ENCODE measurements around the gene MARCHF5.
"Not testable (repeated sequence)": the region's sequence is repeated elsewhere in the genome, so short reads cannot be mapped to it uniquely, and the experiment has no call there.

MARCHF5 gene

DNA sequence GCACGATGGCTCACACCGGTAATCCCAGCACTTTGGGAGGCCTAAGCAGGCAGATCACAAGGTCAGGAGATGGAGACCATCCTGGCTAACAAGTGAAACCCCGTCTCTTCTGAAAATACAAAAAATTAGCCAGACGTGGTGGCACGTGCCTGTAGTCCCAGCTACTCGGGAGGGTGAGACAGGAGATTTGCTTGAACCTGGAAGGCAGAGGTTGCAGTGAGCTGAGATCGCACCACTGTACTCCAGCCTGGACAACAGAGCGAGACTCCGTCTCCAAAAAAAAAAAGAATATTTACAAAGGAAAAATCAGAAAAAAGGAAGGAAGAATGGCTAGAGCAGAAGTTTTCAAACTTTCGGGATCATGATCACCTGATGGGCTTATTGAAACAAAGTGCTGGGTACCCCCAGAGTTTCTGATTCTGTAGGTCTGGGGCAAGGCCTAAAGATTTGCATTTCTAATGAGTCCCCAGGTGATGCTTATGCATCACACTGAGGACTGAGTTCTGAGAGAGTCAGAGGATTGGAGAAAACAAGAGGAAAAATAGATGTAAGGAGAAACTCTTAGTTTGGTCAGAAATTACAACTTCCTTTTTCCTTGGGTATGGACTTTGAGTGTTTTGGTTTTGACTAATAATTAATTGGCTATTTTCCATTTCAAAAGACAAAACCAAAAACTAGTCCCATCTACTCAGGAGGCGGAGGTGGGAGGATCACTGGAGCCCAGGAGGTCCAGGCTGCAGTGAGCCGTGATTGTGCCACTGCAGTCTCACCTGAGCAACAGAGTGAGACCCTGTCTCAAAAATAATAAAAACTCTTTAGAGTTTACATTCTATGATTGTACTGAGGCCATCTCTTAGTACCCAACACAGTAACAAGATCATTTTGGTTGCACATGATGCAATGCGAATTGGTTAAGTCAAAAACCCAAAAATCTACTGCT lies 14.4 kb downstream of the MARCHF5 start:
- DNase-seq: no peak

DNA sequence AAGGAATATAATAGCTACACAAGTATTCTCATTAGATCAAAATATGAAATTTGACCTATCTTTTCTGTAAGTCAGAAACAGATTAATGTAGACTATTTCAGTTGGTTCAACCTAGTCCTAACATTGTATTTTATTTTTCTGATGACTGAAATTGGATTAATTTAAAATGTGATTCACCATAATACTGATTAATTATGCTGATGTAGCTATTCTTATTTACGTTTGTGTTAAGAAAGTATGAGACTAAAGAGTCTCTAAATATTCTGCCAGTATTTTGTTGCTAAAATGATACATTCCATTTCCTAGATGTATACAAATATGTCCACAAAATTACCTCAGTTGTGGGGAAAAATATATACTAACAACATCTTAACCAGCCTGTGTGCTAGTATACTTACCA lies 18.3 kb downstream of the MARCHF5 start:
- DNase-seq: no peak

DNA sequence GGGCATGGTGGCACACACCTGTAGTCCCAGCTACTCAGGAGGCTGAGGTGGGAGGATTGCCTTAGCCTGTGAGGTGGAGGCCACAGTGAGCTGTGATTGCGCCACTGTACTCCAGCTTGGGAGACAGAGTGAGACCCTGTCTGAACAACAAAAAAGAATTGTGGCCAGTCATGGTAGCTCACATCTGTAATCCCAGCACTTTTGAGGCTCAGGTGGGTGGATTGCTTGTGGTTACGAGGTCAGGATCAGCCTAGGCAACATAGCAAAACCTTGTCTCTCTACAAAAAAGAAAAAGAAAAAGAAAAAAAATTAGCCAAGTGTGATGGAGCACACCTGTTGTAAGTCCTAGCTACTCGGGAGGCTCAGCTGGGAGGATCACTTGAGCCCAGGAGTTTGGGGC lies 22.8 kb downstream of the MARCHF5 start:
- no peak for DNase-seq

DNA sequence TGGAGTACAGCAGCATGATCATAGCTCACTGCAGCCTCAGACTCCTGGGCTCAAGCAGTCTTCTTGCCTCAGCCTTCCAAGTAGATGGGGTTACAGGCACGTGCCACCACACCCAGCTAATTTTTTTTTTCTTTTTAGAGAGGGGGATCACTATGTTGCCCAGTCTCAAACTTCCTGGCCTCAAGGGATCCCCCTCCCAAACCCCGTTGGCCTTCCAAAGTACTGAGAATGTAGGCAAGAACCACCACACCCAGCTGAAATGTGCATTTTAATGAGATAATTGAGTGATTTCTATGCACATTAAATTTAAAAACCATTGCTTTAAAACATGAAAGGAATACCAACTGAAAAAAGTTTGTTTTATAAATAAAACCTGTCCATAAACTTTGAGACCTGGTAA lies 25.6 kb downstream of the MARCHF5 start:
- no peak for DNase-seq

DNA sequence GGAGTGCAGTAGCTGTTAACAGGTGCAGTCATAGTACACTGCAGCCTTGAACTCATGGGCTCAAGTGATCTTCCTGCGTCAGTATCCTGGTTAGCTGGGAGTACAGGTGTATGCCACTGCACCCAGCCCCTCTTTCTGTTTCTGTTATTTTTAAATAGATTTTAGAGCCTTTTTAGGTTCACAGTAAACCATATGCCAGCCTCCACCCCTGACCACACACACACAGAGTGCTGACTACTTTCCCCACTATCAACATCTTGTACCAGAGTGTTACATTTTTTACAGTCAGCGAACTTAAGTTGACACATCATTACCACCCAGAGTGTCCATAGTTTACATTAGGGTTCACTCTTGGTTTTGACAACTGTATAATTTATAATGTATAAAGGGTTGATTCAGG lies 32.1 kb downstream of the MARCHF5 start:
- no peak for DNase-seq

DNA sequence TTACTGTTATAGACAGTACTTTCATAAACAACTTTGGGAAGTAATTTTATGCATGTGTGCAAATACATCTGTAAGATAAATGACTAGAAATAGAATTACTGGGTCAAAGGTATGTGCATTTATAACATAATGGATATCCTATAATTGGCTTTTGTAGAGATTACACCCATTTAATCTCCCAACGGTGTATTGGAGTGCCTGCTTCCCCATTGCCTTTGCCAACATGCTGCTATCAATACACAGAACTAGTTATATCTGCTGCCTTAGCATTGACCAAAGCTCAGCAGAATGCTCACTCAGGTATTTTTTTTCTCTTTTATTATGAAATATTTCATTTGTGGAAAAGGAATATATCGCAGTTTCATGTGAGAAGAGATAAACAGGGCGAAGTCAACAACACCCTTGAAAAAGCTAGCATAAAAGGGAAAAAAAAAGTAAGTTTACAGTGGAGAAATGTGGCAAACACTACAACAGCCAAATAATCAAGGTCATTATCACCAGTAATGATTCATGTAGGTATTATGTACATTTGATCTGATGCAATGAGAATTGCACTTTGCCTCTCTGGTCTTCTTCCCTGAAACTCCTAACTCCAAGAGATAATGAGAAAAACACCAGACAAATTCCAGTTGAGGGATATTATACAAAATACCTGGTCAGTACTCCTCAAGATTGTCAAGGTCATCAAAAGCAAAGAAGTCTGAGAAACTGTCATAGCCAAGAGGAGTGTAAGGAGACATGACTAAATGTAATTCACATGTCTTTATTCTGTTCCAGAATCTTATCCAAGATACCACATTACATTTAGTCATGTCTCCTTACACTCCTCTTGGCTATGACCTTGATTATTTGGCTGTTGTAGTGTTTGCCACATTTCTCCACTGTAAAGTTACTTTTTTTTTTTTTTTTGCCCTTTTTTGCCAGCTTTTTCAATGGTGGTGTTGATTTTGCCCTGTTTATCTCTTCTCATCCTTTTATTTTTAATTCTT lies 36.8 kb downstream of the MARCHF5 start:
- DNase-seq: no peak

DNA sequence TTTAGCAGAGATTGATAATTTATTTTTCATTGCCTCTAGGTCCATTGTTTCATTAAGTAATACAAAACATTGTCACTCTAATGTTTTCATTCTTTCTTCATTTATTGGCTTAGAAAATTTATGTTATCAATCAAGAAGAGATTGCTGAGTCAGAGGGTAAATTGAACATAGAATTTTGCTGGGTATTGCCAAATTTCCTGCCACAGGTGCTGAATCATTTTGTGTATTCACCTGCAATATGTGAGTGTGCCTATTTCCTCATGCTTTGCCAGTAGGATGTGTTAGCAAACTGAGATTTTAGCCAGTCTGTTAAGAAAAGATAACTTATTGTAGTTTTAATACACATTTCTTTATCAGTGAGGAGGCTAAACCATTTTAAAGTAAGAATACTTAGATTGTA lies 38.0 kb downstream of the MARCHF5 start:
- no peak for DNase-seq

DNA sequence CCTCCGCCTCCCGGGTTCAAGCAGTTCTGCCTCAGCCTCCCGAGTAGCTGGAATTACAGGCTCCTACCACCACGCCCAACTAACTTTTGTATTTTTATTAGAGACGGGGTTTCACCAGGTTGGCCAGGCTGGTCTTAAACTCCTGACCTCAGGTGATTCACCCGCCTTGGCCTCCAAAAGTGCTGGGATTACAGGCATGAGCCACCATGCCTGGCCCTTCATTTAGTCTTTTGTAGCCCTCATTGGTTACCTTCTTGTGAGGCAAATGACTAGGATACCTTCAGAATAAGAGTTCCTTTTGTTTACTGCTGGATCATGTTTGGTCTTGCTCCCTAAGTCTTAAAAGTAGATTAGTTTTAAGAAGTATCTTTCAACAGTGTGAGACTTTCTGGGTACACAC lies 39.0 kb downstream of the MARCHF5 start:
- DNase-seq: not testable (repeated sequence)

DNA sequence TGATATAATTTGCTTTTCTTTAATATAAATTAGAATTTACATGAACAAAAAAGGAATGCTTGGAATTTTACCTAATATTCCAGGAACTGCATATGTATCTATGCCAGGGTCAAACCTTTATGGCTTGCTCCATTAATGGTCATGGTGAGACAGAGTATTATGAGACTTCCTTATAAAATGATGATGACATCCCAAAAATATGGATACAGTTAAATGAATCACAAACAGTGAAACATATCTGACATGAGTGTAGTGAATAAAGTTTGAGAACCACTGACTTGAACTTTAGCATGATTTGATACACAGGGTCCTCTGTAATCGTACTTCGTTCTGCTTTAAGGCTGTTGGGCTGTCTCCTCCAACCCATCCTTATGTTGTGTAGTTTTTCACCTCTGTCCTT lies 51.8 kb downstream of the MARCHF5 start:
- no peak for DNase-seq

DNA sequence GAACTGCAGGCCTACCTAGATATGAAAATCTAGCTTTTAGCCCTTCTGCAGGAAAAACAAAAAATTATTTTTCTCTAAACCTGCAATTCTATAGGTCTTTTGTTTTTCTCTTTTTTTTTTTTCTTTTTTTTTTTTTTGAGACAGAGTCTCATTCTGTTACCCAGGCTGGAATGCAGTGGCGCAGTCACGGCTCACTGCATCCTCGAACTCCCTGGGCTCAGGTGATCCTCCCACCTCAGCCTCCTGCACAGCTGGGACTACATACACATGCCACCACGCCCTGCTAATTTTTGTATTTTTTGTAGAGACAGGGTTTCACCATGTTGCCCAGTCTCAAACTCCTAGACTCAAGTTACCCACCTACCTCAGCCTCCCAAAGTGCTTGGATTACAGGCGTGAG lies 54.6 kb downstream of the MARCHF5 start:
- DNase-seq: not testable (repeated sequence)

DNA sequence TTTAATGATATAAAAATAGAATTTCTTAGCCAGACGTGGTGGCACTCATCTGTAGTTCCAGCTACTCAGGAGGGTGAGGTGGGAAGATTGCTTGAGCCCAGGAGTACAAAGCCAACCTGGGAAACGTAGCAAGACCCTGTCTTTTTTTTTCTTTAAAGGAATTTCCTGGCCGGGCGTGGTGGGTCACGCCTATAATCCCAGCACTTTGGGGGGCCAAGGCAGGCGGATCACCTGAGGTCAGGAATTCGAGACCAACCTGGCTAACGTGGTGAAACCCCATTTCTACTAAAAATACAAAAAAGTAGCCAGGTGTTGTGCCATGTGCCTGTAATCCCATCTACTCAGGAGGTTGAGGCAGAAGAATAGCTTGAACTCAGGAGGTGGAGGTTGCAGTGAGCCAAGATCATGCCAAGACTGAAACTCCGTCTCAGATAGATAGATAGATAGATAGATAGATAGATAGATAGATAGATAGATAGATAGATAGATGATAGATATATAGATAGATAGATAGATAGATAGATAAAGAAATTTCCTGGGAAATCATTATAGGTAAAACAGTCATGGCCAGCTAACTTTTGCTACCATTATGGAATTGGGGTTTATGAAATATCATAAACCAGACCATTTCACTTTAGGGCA lies 56.2 kb downstream of the MARCHF5 start:
- not testable (repeated sequence) for DNase-seq

DNA sequence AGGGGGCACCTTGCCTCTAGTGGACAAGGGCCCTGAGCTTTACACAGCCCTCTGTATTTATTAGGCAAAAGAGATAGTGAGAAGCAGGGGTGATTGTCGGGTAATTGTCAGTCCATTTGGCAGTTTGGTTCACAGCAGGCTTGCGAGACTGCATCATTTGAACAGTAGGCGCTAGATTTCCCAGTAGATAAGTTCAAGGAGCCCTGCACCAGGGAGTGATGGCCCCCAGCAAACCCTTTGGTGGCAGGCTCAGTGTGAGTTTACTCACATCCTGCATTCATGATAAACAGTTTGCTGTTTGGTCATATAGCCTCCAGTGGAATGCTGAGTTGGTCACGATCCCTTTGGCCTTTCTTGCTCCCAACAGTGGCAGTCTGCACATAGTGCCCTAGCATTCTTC lies 59.4 kb downstream of the MARCHF5 start:
- no peak for DNase-seq

DNA sequence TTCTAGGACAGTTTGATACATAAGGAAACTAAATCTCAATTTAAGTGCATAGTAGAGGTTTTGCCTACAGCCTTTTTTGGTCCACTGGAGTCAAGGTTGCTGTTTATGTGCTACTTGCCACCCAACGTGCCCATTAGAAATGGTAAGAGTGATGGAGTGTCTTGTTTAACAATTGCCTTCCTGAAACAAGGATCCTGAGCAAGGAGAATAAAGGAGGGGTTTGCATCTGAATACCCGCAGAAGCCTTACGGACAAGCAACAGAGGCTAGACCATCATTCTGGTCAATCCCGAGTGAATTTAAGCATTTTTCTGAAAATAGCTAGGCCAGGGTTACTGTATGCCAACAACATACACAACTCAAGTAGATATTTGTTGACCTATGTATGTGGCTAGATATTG lies 63.6 kb downstream of the MARCHF5 start:
- DNase-seq: no peak

DNA sequence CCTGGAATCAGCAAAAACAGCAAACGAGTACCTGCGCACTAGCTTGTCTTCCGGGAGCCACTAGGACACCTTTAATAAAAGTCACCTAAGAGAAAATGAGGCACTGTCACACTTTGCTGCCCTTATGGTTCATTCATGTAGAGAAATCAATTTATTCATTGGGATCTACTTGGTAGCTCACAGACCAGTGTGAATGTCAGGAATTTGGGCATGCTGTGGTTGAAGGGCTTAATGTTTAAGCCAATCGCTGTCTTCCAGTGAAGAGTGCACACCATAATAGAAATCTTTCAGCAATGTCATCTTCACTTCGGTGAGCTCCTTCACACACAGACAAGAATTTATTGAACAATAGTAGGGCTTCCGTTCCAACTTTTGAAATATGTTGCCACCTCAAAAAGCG lies 65.1 kb downstream of the MARCHF5 start:
- no peak for DNase-seq

DNA sequence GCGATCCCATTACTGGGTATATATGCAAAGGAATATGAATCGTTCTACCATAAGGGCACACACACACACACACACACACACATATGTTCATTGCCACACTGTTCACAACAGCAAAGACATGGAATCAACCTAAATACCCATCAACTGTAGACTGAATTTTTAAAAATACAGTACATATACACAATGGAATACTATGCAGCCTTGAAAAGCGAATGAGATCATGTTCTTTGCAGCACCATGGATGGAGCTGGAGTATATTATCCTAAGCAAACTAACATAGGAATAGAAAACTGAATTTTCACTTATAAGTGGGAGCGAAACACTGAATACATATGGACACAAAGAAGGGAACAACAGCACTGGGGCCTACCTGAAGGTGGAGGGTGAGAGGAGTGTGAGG lies 72.5 kb downstream of the MARCHF5 start:
- DNase-seq: no peak

DNA sequence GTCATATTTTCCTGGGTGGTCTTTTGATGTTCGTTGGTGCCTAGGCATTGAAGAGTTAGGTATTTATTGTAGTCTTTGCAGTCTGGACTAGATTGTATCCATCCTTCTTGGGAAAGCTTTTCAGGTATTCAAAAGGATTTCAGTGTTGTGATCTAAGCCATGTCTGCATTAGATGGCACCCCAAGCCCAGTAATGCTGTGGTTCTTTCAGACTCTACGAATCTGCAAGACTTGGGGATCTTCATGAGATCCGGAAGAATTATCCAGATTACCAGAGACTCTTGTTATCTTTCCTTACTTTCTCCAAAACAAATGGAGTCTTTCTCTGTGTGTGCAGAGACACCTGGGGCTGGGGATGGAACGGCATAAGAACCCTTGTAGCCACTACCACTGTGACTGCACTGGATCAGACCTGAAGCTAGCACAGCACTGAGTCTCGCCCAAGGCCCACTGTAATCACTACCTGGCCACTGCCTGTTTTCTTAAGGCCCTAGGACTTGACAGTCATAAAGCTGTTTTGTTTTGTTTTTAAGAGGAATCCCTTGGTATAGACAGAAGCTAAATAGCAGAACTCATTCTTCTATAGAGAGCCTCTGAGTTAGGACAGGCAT lies 75.5 kb downstream of the MARCHF5 start:
- DNase-seq: no peak

DNA sequence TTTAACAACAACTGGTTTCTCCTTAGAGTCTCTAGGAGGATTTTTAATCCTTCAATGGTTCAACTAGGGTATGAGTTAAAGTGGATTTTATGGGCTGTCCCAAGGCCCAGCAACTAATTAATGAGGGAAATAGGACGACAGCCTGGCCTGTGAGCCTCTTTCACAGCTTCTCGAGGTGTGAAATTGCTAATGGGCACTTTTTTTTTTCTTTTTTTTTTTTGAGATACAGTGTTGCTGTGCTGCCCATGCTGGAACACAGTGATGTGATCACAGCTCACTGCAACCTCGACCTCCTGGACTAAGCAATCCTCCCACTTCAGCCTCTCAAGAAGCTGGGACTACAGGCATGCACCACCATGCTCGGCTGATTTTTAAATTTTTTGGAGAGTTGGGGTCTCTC lies 87.0 kb downstream of the MARCHF5 start:
- DNase-seq: no peak

DNA sequence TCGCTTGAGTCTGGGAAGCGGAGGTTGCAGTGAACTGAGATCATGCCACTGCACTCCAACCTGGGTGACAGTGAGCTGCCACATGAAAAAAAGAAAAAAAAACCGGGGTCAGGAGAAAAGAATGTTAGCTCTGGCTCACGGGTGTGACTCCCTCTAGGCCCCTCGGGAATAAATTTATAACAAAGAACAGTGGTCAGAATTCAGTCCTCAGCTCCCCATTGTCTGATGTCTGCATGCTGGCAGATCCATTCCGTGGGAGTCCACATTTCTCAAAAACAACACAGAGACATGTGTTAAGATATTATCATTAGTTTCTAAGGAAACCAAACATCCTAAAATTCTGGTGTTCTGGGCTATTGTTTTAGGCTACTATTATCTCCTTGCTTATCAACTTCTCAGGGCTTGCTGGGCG lies 90.6 kb downstream of the MARCHF5 start:
- no peak for DNase-seq

DNA sequence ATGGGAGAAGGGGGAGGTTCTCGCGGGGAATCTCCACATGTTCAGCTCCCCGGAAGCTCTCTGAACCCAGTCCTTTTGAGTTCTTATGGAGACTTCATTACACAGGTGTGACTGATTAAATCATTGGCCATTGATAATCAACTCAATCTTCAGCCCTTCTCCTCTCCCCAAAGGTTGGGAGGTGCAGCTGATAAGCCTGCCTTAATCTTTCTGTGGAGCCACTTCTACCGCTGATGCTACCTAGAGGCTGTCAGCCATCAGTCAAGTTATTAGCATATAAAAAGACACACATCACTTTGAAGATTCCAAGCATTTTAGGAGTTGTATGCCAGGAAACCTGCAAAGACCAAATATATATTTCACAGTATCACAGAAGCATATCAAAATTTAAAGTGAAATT lies 91.7 kb downstream of the MARCHF5 start:
- no peak for DNase-seq

DNA sequence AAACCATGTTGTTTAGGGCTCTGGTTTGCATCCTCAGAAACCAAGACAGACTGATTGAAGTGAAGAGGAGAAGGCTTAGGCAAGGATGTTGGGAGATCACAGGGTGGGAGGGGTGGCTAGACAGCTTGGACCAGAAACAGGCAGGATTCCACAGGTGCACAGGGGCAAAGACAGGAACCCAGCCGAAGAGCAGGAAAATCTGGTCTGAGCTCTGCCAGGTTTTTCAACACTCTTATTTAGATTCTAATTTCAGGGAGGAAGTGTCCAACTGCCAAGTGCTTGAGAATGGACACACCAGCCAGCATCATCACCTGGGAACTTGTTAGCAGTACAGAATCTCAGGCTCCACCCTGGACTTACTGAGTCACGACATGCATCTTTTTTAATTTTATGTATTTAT lies 93.8 kb downstream of the MARCHF5 start:
- DNase-seq: no peak

DNA sequence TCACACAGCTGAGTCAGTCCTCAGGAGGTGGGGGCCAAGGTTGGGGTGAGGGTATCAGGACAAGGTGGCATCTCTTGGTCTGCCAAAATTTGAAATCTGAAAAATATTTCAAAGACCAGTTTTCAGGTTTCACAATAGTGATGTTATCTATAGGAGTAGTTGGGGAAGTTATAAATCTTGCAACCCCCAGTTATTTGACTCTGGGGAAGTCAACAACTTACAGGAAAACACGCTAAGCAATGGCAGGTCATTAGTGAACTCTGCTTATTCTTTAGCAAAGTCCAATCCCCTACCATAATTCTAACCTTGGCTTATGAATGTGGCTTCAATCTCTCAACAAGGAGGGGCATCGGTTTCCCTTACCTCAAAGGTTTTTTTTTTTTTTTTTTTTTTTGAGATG lies 94.9 kb downstream of the MARCHF5 start:
- DNase-seq: no peak

DNA sequence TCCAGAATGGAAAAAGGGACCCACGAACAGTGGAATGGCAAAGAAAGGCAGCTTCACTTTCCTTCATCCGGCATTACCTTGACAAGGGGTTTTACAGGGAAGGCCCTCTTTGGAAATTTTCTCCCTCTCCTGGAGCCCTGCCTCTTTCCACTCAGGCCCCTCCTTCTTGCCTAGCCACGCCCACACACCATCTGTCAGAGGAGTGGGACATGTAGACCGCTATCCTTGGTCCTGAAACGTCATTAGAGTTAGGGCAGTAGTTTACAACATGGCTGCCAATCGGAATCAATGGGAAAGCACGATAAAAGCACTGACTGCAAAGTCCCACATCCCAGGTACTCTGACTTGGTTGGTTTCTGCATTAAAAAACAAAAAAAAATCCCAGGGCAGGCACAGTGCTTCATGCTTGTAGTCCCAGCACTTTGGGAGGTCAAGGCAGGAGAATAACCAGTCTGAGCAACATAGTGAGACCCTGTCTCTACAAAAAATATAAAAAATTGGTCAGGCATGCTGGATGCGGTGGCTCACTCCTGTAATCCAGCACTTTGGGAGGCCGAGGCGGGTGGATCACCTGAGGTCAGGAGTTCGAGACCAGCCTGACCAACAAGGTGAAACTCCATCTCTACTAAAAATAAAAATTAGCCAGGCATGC lies 96.4 kb downstream of the MARCHF5 start:
- DNase-seq: no peak

Measured in NCI-H1436 (cell line).